ENCODE measurements around the gene MICALL1.
"Not testable (repeated sequence)": the region's sequence is repeated elsewhere in the genome, so short reads cannot be mapped to it uniquely, and the experiment has no call there.

The MICALL1 gene

DNA sequence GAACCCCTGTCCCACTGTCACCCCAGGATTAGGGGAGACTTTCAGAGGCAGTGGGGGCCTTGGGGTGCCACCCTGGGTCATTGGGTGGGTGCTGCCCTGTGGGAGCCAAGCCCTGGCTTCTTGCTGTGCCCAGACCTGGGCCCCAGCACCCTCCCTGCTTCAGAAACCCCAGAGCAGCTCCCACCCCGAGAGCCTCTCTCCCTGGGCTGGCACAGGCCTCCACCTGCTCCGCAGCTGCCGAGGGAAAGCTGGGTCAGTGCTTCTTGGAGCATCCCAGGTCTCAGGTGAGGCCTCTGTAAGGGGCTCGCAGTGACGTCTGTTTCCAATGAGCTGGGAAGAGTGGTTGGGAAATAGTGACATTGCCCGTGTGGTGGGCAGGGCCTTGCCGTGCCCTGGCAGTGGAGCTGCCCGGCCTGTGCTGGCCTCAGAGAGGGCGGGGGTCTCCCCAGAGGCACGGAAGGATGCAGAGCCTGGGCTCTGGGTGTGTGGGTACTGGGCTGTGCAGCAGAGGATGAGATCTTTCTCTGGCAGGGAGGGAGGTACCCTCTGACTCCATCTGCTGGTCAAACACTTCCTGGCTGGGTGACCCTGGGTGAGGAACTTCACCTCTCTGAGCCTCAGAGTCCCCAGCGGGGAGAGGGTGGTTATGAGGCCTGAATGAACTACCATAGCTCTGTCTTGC lies 24.3 kb downstream of the MICALL1 start:
- DNase-seq = no peak

DNA sequence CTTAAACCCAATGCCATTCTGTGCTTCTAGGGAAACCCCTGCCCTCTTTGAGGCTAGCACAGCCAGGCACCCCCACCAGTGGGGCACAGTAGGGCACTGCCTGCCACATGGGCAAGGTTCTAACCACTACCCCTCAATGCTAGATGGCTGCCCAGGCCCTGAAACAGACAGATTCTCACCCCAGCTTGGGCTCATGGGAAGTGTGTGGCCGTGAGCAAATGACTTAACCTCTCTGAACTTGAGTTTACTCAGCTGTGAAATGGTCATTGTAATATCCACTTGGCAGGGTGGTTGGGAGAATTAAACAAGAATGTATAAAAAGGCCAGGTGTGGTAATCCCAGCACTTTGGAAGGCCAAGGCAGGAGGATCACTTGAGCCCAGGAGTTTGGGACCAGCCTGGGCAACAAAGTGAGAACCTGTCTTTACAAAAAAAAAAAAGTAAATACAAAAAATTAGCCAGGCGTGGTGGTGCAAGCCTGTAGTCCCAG lies 24.9 kb downstream of the MICALL1 start:
- no peak for DNase-seq

DNA sequence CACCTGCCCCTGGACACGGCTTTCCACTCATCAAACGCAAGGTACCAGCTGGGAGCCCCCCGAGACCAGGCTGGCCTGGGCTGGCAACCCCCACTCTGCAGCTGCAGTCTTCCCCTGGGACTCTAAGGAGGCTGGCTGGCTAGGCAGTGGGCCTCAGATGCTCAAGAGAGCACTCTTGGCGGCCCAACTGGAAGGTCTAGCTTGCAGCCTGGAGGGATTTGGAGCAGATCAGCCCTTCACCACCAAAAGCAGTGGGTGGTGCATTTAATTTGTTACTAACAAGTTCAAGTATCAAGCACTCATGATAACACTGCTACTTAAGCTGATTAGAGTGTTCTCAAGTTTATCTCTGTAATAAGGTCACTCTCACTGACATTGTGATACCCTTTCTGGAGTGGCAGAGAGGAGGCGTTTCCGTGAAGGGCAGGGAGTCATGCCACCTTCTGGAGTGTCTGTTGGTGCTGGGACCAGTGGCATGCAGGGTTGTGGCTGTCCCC lies 25.8 kb downstream of the MICALL1 start:
- no peak for DNase-seq

DNA sequence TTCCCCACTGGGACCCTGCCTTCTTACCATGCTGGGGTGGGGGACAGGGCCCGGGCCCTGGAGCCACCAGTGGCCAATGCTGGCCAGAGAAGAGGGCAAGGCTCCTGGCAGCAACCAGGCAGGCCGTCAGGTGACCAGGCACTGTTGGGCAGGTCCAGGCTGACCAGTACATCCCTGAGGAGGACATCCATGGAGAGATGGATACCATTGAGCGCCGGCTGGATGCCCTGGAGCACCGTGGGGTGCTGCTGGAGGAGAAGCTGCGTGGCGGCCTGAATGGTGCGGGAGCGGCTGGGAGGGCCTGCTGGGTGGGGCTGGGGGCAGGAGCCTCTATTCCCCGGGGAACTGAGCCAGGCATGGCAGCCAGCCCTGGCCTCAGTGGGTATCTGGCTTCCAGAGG lies 26.3 kb downstream of the MICALL1 start:
- no peak for DNase-seq

DNA sequence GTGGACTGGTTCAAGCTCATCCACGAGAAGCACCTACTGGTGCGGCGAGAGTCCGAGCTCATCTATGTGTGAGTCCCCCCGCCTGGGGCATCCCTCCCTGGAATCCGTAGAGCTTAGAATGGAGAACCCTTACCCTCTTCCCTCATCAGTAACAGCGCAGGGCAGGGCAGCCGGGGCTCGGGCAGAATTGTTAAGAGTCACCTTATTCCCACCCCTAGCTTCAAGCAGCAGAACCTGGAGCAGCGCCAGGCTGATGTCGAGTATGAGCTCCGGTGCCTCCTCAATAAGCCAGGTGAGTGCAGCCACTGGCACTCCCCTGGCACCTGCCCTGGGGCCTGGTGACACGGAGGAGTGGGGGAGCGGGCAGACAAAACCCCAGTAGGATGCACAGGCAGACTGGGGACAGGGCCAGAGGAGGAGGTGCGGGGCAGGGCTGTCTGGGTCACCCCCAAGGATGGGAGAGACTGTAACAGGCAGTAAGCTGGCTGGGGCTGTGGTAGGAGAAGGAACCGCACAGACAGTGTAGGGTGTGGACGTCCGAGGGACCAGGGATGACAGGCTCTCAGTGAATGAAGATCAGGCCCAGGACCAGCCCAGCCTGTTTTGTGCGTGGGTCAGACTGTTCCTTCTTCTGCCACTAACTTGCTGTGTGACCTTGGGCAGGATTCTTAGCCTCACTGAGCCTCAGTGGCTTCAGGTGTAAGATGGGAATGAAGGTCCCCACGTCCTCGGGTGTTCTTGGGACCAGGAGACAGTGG lies 26.9 kb downstream of the MICALL1 start:
- DNase-seq = no peak

DNA sequence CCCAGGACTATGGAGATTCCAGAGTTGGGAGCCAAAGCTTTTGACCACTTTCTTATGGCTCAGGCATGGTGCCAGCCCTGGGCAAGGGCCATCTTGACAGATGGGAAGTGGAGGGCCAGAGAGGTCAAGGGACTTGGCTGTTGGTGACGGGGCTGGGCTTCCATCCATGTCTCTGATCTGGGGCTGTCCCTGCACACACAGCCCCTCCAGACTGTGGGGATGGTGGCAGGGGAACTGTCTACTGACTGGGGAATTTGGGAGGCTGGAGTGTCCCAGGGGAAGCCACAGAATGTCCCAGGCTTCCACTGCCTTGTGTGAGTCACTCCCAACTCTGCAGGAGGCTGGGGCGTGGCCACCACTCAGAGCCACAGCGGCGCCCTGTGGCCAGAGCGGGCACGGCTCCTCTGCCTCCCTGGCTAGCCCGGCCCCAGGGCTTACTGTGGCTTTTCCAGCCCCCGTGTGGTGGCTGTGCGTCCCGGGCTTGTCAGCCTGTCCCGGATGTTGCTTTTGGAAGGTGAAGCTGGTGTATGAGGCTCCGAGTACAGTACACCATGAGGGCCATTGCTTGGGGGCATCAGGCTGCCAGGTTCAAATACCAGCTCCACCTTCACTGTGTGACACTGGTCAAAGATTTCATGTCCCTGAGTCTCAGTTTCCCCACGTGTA lies 27.7 kb downstream of the MICALL1 start:
- DNase-seq = peak; percentile 71

DNA sequence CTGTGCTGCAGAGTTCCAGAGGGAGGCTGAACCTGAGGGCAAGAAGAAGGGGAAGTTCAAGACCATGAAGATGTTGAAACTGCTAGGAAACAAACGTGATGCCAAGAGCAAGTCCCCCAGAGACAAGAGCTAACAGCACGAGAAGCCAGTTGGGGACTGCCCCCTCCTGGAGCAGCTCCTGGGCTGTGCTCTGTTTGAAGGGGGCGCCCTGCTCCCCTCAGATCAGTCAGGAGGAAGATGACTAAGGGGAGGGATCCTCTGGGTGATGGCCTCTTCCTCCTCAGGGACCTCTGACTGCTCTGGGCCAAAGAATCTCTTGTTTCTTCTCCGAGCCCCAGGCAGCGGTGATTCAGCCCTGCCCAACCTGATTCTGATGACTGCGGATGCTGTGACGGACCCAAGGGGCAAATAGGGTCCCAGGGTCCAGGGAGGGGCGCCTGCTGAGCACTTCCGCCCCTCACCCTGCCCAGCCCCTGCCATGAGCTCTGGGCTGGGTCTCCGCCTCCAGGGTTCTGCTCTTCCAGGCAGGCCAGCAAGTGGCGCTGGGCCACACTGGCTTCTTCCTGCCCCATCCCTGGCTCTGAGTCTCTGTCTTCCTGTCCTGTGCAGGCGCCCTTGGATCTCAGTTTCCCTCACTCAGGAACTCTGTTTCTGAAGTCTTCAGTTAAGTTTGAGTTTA lies 34.7 kb downstream of the MICALL1 start:
- DNase-seq = no peak

DNA sequence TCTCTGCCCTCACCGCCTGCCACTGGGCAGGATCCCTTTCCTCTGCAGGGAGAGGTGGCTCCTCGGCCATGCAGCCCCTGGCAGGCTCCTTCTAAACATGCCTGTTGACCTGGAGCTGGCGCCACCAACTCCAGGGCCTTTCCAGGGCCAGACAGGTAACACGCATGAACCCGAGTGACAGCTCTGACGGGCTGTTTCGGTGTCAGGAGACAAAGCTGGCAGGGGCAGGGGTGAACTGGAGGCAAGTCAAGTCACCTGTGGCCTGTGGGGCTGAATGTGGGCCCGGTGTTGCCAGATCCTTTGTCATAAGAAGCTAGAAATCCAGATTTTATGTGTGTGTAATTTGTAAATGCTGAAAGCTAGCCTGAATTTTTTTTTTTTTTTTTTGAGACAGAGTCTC lies 36.0 kb downstream of the MICALL1 start:
- no peak for DNase-seq

DNA sequence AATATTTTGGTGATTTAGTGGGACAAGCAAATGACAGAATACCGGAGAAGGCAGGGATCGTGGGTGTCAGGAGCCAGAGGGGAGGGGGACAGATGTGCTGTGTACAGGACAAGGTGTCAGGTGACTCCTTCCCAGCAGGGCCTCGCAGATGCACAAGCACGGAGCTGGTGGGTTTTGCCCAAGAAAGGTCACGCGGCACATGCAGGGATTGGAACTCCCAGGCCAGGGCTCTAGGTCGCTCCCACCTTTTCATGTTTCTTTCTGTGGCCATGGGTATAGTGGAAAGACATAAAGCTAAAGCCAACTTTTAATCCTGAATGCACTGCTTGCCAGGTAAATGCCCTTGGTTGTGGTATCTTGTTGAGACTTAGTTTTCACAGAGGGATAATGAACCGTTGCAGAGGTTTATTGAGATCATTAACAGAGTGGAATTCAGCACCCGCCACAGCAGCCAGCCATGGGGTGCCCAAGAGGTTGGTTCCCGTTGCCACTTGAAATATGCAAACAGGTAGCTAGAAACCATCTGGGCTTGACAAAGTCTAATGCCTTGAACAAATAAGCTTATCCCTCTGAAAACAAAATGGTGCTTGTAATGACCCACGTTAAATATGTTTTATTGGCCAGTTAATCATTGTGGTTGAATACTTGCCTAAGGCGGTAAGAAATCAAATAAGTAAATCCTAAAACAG lies 37.2 kb downstream of the MICALL1 start:
- no peak for DNase-seq

DNA sequence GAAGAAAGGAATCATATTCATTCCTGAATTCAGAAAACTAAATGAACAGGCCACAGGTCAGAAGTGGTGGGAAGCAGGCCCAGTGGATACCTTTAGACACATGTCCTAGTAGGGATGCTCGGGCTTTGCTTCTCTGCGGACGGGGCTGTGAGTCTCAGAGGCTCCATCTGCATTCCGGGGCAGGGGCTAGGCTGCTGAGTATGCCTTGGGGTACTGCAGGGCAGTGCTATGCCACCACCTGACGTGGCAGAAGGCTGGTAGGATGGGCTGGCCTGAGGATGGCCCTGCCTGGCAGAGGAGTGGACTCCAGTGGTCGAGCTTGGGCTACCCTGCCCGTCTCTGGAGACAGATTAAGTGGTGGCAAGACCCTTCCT lies 37.7 kb downstream of the MICALL1 start:
- DNase-seq = no peak

DNA sequence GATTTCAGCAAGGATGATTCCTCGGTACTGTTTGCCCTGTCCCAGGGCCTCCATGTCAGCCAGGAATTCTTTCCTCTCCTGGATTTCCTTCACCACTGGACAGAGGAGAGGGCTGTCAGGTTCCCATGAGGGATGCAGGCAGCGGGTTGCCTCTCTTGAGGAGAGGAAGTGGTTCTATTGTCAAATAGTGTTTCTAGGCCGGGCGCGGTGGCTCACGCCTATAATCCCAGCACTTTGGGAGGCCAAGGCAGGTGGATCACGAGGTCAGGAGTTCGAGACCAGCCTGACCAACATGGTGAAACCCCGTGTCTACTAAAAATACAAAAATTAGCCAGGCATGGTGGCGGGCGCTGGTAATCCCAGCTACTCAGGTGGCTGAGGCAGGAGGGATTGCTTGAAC lies 38.3 kb downstream of the MICALL1 start:
- DNase-seq = not testable (repeated sequence)

DNA sequence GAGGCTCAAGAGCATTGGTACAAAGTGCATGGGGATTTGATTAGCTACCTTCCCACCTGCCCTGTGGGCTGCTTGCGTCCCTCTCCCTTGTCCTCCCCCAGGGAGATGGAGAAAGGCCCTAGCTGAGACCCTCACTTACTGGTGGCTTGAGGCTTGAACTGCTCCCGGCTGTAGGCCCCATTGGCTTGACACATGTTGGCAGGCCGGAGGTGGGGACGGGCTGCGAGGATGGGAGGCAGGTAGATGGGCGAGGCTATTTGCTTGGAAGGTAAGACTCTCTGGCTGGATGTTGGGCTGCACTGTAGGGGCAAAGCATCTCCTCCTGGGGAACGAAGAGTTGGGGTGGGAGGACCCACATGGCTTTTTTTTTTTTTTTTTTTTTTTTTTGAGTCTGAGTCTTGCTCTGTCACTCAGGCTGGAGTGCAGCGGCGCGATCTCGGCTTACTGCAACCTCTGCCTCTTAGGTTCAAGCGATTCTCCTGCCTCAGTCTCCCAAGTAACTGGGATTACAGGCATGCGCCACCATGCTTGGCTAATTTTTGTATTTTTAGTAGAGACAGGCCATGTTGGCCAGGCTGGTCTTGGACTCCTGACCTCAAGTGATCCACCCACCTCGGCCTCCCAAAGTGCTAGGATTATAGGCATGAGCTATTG lies 41.2 kb downstream of the MICALL1 start:
- not testable (repeated sequence) for DNase-seq

DNA sequence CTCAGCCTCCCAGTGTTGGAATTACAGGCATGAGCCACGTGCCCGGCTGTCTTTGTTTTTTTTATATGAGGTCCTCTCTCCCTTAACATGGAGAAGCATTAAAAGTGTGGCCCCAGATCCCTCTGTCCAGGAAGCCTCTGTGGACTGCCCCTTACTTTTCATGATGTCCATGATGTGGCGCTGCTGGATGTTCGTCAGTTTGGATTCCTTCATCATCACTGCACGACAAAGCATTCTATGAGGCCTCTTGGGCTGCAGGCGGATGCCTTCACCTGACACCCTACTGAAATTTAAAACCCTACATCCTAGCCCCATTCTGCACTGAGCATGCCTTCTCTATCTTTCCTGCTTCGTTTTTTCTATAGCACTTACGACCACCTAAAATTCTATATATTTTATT lies 45.2 kb downstream of the MICALL1 start:
- no peak for DNase-seq

DNA sequence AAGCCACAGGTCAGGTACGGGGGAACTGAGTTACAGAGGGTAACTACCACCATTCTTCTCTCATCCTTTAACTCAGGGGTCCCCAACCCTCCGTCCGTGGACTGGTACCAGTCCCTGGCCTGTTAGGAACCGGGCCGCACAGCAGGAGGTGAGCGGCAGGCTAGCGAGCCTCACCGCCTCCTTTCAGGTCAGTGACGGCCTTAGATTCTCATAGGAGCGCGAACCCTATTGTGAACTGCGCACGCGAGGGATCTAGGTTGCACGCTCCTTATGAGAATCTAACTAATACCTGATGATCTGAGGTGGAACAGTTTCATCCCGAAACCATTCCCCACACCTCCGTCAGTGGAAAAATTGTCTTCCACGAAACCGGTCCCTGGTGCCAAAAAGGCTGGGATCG lies 46.5 kb downstream of the MICALL1 start:
- not testable (repeated sequence) for DNase-seq

DNA sequence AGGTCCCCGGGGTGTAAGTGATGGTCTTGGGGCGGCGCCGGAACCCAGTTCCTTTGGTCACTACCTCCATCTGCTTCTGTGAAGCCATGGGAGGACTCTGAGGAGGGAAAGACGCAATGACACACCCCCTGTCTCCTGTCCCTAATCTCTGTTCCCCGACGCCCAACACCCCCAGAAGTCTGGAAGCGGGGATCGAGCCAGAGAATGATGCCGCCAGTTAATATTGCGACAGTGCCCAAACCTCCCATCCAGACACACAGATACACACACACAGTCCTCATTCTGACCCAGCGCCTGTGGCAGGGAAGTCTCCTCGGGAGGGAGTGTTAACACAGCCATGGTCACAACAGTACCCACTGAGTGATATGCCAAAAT lies 47.0 kb downstream of the MICALL1 start:
- no peak for DNase-seq

DNA sequence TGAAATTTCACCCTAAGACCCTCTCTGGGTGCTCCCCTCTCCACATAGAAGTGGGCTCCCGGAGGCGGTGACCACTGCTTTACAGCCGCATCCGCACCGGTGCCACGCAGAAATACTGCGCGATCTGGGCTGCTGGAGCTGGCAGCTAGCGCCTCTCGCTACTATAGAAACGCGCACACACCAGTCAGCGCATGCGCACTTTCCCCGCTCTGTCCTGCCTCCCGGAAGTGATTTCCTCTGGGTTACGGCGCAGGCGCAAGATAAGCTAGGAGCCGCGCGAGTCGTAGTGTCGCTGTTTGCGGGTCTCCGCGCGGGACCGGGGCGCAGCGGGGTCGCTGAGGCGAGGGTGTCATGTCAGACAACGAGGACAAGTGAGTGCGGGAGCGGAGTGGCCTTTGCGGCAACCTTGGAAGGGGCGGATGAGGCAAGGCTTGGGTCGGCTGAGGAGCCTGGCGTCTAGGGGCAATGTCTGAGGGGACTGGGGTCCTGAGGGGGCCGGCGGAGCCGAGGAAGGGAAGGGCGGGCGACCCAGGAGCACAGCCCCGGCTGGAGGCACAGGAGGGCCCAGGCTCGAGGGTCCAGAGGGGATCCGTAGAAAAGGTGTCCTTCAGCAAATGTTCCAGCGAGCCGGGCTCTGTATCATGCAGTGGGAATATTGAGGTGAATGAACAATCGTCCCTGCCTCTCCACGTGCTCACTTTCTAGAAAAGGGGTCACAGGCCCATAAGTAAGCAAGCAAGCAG lies 47.5 kb downstream of the MICALL1 start, which contains the start of the genes C22orf23 and POLR2F:
TSS of gene C22orf23 (minus strand) at position 165 of the 743 bp plus-strand sequence. CDS start 452 bp downstream, outside the sequence.
TSS of gene POLR2F (plus strand) at position 263 of the 743 bp plus-strand sequence. CDS start at position 352, 89 bp downstream.
- peak; percentile 91 for DNase-seq

DNA sequence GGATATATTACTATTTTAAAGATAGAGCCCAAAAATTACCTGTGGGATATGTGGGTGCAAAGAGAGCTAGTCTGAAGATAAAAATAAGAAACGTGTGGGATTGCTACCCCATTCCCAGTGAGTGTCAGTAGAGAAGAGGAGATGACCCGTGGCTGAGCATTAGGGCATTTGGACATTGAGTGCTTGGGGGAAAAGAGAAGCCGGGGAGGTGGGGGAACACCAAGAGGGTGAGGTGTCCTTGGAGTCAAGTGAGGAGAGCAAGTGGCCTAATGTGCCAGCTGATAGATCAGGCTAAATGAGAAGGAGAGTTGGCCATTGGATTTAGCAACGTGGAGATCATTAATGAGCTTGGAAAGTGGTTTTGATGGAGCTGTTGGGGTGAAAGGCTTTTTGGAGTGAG lies 48.6 kb downstream of the MICALL1 start:
- DNase-seq = no peak

DNA sequence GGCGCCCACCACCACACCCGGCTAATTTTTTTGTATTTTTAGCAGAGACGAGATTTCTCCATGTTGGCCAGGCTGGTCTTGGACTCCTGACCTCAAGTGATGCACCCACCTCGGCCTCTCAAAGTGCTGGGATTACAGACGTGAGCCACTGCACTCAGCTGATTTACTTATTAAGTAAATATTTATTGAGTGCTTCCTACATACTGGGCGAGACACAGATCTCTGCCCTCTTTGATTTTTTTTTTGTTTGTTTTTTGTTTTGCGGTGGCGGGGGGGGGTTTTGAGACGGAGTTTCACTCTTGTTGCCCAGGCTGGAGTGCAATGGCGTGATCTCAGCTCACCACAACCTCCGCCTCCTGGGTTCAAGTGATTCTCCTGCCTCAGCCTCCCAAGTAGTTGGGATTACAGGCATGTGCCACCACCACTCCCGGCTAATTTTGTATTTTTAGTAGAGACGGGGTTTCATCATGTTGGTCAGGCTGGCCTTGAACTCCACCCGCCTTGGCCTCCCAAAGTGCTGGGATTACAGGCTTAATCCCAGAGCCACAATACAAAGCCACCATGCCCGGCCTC lies 49.8 kb downstream of the MICALL1 start:
- not testable (repeated sequence) for DNase-seq

DNA sequence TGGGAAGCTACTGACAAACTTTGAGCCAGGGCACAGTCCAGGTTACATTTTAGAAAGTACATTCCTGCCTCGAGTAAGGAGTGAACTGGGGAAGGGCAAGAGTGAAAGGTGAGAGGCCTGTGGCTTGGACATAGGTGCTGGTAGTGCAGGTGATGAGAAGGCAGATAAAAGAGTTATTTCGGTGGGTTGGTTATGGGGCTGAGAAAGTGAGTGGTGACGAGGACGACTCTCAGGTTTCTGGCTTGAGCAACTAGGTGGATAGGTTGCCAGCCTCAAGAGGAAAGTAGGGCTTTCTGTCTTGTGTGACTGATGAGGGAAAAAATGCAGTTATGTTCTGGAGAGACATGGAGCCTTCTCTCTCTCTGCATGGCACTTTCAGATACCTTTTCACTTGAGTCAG lies 51.1 kb downstream of the MICALL1 start:
- DNase-seq = no peak

DNA sequence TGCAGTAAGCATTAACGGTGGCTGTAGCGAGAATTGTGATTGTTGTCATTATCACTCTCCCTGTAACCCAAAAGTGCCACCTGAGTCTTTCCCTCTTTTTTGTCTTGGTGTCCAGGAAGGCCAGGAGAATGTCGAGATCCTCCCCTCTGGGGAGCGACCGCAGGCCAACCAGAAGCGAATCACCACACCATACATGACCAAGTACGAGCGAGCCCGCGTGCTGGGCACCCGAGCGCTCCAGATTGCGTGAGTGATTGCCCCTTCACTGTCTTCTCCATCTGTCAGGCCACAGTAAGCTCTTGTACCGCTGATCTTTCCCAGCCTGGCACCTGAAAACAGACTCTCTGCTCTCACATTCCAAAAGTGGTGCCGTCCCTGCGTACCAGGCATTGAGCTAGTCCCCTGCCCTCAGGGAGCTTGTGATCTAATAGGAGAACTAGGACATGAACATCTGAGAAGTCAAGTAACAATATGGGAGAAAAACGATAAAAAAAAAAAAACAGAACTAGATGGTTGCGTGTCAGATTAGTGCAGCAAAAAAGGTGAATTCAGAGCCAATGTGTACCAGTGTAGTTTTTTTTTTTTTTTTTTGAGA lies 53.2 kb downstream of the MICALL1 start:
- no peak for DNase-seq
